ENCODE data around the gene RNASE1.

The RNASE1 gene

GRCh38 chr14:20794644-20795369 lies 7.8 kb downstream of the RNASE1 start:
- POLR2A ChIA-PET = no interaction called here
- no peak for DNase-seq (ENCODE audit: extremely low spot score)
- CTCF ChIA-PET = no interaction called here
- no peak for TF ChIP-seq L3MBTL2 (conservative IDR thresholded peaks at IDR 0.05)

GRCh38 chr14:20792556-20792955 lies 10.1 kb downstream of the RNASE1 start:
- POLR2A ChIA-PET = no interaction called here
- CTCF ChIA-PET = no interaction called here
- no peak for DNase-seq (ENCODE audit: extremely low spot score)
- TF ChIP-seq FOXM1 (IDR thresholded peaks at IDR 0.05; ENCODE audit: borderline replicate concordance) (no peak), HDGF (IDR thresholded peaks at IDR 0.05; ENCODE audit: borderline replicate concordance) (no peak), LEF1 (IDR thresholded peaks at IDR 0.05; ENCODE audit: borderline replicate concordance) (no peak), FOXA1 (IDR thresholded peaks at IDR 0.05) (no peak), SP1 (IDR thresholded peaks at IDR 0.05) (no peak), CTBP1 (IDR thresholded peaks at IDR 0.05; ENCODE audit: borderline replicate concordance) (no peak), ELF4 (IDR thresholded peaks at IDR 0.05) (no peak), FOXK2 (IDR thresholded peaks at IDR 0.05) (no peak), SUZ12 (IDR thresholded peaks at IDR 0.05) (no peak), ARNT (IDR thresholded peaks at IDR 0.05) (no peak), NFRKB (IDR thresholded peaks at IDR 0.05) (no peak), L3MBTL2 (conservative IDR thresholded peaks at IDR 0.05) (no peak)

DNA sequence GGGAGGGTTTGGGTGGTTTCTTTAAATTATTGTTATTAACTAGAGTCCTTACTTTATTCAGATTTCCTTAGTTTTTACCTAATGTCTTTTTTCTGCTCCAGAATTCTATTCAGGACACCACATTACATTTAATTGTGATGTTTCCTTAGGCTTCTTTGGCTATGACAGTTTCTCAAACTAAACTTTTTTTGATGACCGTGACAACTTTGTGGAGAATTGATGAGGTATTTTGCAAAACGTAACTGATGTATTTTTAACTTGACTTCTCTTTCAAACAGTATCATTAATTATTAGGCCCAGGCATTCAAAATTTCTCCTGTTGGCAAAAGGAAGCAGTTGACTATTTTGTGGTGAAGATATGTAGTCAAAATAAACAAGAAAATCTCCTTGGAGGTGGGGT lies 11.0 kb downstream of the RNASE1 start:
- no peak for TF ChIP-seq ZNF384 (IDR thresholded peaks at IDR 0.05)
- no peak for TF ChIP-seq SP1 (IDR thresholded peaks at IDR 0.05)
- TF ChIP-seq FOXA1 (IDR thresholded peaks at IDR 0.05) = no peak
- no peak for TF ChIP-seq ELF4 (IDR thresholded peaks at IDR 0.05)
- no peak for TF ChIP-seq ARNT (IDR thresholded peaks at IDR 0.05)
- TF ChIP-seq BHLHE40 (IDR thresholded peaks at IDR 0.05; ENCODE audit: borderline replicate concordance) = no peak
- no peak for TF ChIP-seq NFRKB (IDR thresholded peaks at IDR 0.05)
- TF ChIP-seq FOXK2 (IDR thresholded peaks at IDR 0.05) = no peak
- no peak for TF ChIP-seq LEF1 (IDR thresholded peaks at IDR 0.05; ENCODE audit: borderline replicate concordance)
- TF ChIP-seq PKNOX1 (IDR thresholded peaks at IDR 0.05) = no peak
- TF ChIP-seq L3MBTL2 (conservative IDR thresholded peaks at IDR 0.05) = no peak
- no peak for TF ChIP-seq FOXM1 (IDR thresholded peaks at IDR 0.05; ENCODE audit: borderline replicate concordance)
- TF ChIP-seq HDGF (IDR thresholded peaks at IDR 0.05; ENCODE audit: borderline replicate concordance) = no peak
- POLR2A ChIA-PET = no interaction called here
- DNase-seq (ENCODE audit: extremely low spot score) = no peak
- CTCF ChIA-PET = no interaction called here

GRCh38 chr14:20791187-20791586 lies 11.5 kb downstream of the RNASE1 start:
- TF ChIP-seq ZNF384 (IDR thresholded peaks at IDR 0.05) (no peak), SUZ12 (IDR thresholded peaks at IDR 0.05) (no peak), TARDBP (IDR thresholded peaks at IDR 0.05) (no peak), FOXA1 (IDR thresholded peaks at IDR 0.05) (no peak), PKNOX1 (IDR thresholded peaks at IDR 0.05) (no peak), LEF1 (IDR thresholded peaks at IDR 0.05; ENCODE audit: borderline replicate concordance) (no peak), BHLHE40 (IDR thresholded peaks at IDR 0.05; ENCODE audit: borderline replicate concordance) (no peak), SP1 (IDR thresholded peaks at IDR 0.05) (no peak), L3MBTL2 (conservative IDR thresholded peaks at IDR 0.05) (no peak), NFRKB (IDR thresholded peaks at IDR 0.05) (no peak), FOXM1 (IDR thresholded peaks at IDR 0.05; ENCODE audit: borderline replicate concordance) (no peak)
- no peak for DNase-seq (ENCODE audit: extremely low spot score)
- CTCF ChIA-PET = no interaction called here
- POLR2A ChIA-PET = no interaction called here

GRCh38 chr14:20790464-20791116 lies 12.1 kb downstream of the RNASE1 start:
- CTCF ChIA-PET = no interaction called here
- TF ChIP-seq ZNF384 (IDR thresholded peaks at IDR 0.05) (no peak), ARNT (IDR thresholded peaks at IDR 0.05) (no peak), PKNOX1 (IDR thresholded peaks at IDR 0.05) (no peak), L3MBTL2 (conservative IDR thresholded peaks at IDR 0.05) (no peak)
- POLR2A ChIA-PET = no interaction called here
- no peak for DNase-seq (ENCODE audit: extremely low spot score)

GRCh38 chr14:20789230-20789813 lies 13.3 kb downstream of the RNASE1 start:
- POLR2A ChIA-PET = no interaction called here
- CTCF ChIA-PET = no interaction called here
- TF ChIP-seq HDGF (IDR thresholded peaks at IDR 0.05; ENCODE audit: borderline replicate concordance) (no peak), BHLHE40 (IDR thresholded peaks at IDR 0.05; ENCODE audit: borderline replicate concordance) (no peak), SUZ12 (IDR thresholded peaks at IDR 0.05) (no peak), SP1 (IDR thresholded peaks at IDR 0.05) (no peak), FOXK2 (IDR thresholded peaks at IDR 0.05) (no peak), NFRKB (IDR thresholded peaks at IDR 0.05) (no peak), LEF1 (IDR thresholded peaks at IDR 0.05; ENCODE audit: borderline replicate concordance) (no peak), L3MBTL2 (conservative IDR thresholded peaks at IDR 0.05) (no peak), FOXM1 (IDR thresholded peaks at IDR 0.05; ENCODE audit: borderline replicate concordance) (no peak), ZNF384 (IDR thresholded peaks at IDR 0.05) (no peak), ARNT (IDR thresholded peaks at IDR 0.05) (no peak), CTBP1 (IDR thresholded peaks at IDR 0.05; ENCODE audit: borderline replicate concordance) (no peak), PKNOX1 (IDR thresholded peaks at IDR 0.05) (no peak), FOXA1 (IDR thresholded peaks at IDR 0.05) (no peak), ELF4 (IDR thresholded peaks at IDR 0.05) (no peak), TARDBP (IDR thresholded peaks at IDR 0.05) (no peak)
- no peak for DNase-seq (ENCODE audit: extremely low spot score)

Data from HEK293T (cell line).